SK-N-SH treated with all-trans-retinoic acid at 6 μM for 48 hours (cell line): ENCODE results near the gene PEPD.

ENCODE experiments used
- CREB5 ChIP-seq: fragments of 250-450 bp; sonication (Bioruptor Pico); IDR thresholded peaks from 2 replicates; pipeline ENCODE4 v1.5.1; 2020; ENCODE audit warnings: low read depth, mild to moderate bottlenecking, moderate library complexity
- ISL1 ChIP-seq: fragments of 250-450 bp; sonication (Bioruptor Pico); IDR thresholded peaks from 2 replicates; pipeline ENCODE4 v2.1.2; 2022; ENCODE audit warnings: mild to moderate bottlenecking, moderate library complexity
- TCF4 ChIP-seq: fragments of 250-450 bp; sonication (Bioruptor Pico); IDR thresholded peaks from 2 replicates; pipeline ENCODE4 v1.8.0; 2021; ENCODE audit warnings: mild to moderate bottlenecking, moderate library complexity, borderline replicate concordance
- ZFP3 ChIP-seq: fragments of 250-450 bp; sonication (Bioruptor Pico); IDR thresholded peaks from 2 replicates; pipeline ENCODE4 v1.5.0; 2020; ENCODE audit warnings: mild to moderate bottlenecking, moderate library complexity
- ZNF565 ChIP-seq: fragments of 450-650 bp; formaldehyde crosslinking; conservative IDR thresholded peaks from 2 replicates; pipeline ENCODE4 v1.5.0; 2020; ENCODE audit warnings: low read depth, mild to moderate bottlenecking, moderate library complexity
- ZNF8 ChIP-seq: fragments of 450-650 bp; formaldehyde crosslinking; IDR thresholded peaks from 2 replicates; pipeline ENCODE4 v1.5.0; 2020; ENCODE audit warnings: mild to moderate bottlenecking, moderate library complexity
- TF ChIP-seq, protein P1 (sequence below): fragments of 250-450 bp; sonication (Bioruptor Pico); IDR thresholded peaks from 2 replicates; pipeline ENCODE4 v1.8.0; 2021; ENCODE audit warnings: low read depth, mild to moderate bottlenecking, moderate library complexity, borderline replicate concordance

GRCh38 chr19:33492090-33492489 is 29.5 kb downstream of the PEPD start:
- TF ChIP-seq ZNF565 (CRISPR knock-in tag) (no peak), TCF4 (CRISPR knock-in tag) (no peak), ISL1 (CRISPR knock-in tag) (no peak), CREB5 (CRISPR knock-in tag) (no peak), ZFP3 (CRISPR knock-in tag) (no peak), ZNF8 (no peak)
- TF ChIP-seq, protein P1, sequence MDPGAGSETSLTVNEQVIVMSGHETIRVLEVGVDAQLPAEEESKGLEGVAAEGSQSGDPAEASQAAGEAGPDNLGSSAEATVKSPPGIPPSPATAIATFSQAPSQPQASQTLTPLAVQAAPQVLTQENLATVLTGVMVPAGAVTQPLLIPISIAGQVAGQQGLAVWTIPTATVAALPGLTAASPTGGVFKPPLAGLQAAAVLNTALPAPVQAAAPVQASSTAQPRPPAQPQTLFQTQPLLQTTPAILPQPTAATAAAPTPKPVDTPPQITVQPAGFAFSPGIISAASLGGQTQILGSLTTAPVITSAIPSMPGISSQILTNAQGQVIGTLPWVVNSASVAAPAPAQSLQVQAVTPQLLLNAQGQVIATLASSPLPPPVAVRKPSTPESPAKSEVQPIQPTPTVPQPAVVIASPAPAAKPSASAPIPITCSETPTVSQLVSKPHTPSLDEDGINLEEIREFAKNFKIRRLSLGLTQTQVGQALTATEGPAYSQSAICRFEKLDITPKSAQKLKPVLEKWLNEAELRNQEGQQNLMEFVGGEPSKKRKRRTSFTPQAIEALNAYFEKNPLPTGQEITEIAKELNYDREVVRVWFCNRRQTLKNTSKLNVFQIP (CRISPR knock-in tag), result no peak
